Middle frontal gyrus (tissue), 1 donor: ENCODE measurements around the gene PKP4.
A peak's percentile ranks its signal among the peaks of the same experiment; 100 is the strongest.
"Not testable (repeated sequence)": the region's sequence is repeated elsewhere in the genome, so short reads cannot be mapped to it uniquely, and the experiment has no call there.

ENCODE experiments used
- DNase-seq: peaks from one replicate; pipeline ENCODE4 v3.0.0-alpha.2; 2015; ENCODE audit warnings: low spot score; ENCODE audit errors: extremely low spot score

The PKP4 gene

GRCh38 chr2:158676295-158676694 lies 219.5 kb downstream of the PKP4 start:
- DNase-seq, result no peak

DNA sequence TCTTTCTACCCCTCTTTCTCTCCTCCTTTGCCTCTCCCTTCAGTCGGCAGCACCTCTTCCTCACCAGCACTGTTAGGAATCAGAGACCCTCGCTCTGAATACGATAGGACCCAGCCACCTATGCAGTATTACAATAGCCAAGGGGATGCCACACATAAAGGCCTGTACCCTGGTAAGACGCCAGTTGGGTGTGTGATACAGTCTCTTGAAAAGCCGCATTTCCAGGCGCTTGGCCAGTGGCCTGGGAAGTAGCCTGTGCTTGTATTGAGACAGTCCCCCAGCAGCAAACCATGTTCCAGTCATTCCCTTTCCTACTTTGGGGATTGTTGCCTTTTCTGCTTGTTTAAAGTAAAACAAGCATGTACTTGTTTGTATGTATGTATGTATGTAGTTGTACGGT lies 219.9 kb downstream of the PKP4 start:
- DNase-seq, result no peak

DNA sequence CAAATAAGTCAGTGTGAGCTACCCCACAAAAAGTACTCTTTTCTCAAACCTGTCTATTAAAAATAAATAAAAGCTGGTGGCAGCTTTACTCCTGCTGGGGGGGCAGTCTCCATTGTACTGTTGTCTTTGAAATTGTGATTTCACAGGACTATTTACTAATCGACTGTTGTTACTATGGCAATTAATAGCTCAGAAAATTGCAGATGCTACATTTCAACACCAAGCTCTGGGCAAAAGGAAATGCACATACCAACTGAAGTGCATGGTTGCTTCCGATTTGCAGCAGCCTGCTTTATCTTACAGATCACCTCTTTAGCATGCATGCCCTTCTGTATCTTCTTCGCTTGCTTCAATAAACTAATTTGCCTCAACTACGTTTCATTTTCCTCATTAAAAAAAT lies 220.8 kb downstream of the PKP4 start:
- DNase-seq, result no peak

DNA sequence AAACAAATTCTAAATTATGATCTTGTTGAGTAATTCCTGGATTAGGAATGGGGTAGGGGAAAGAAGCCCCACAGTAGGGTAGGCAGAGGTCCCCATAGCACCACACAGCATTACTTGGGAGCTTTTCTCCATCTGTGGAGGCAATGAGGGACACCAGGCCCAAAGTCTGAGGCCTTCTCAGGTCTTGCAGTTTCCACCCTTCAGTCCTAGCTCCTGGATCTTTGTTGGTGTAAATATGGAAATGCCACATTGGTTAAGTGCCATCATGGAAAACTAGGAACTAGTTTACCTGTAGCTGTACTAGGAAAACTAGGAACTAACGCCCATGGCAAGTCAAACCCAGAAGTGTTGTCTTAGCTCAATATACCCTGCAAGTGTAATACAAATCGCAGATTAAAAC lies 225.1 kb downstream of the PKP4 start:
- no peak for DNase-seq

GRCh38 chr2:158685646-158686045 lies 228.9 kb downstream of the PKP4 start:
- no peak for DNase-seq

- peak; percentile 50 for DNase-seq
Observed at GRCh38 chr2:158686210-158686691, 229.5 kb downstream of the PKP4 start.

DNA sequence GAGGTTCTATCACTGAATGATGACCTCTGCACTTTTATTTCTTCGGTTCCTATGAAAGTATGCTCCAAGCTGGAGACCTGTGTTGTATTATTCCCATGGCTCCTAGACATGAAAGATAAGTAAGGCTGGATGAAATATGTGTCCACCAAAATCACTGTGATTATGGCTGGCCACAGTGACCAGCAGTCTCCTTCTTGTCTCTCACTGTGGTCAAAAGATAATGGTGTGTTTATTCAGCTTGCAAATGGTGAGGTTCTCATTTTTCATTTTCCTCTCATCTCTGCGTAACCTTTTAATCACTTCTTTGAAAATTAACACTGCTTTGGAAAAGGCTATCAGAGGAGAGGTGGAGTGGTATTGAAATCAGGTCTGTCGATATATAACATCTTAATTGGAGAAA lies 230.6 kb downstream of the PKP4 start:
- no peak for DNase-seq

DNA sequence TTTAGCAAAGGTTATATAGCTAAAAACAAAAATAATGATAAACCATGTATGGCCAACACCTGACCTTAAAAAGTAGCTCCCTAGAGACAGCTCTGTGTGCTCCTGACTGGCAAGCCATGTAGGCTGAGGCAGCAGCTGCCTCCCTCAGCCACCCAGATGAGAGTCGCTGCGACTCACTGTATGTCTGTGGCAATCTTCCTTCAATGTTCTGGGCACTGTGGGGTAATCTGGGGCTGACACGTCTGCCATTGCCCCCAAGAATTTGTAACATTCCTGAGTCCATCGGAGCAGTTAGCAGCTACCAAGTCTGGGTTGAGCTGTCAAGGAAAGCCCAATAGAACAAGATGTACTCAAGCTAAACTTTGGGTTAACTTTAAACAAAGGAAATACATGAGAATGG lies 232.0 kb downstream of the PKP4 start:
- DNase-seq, result no peak

GRCh38 chr2:158689391-158689790 lies 232.6 kb downstream of the PKP4 start:
- no peak for DNase-seq

DNA sequence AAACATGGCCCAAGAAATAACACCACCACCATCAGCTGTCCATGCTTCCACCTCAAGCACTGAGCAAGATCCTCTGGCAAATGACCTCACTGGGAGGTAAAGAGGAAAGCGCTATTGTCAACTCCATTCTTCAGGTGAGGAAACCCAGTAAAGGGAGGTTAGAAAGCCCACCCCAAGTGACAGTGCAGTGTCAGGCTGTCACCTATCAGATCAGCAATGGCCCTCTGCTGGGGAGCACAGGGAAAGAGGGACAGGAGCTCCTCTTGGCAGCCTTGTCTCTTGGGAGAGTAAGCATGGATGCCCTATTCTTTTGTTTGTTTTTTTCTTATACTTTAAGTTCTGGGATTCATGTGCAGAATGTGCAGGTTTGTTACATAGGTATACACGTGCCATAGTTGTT lies 234.1 kb downstream of the PKP4 start:
- DNase-seq, result no peak

DNA sequence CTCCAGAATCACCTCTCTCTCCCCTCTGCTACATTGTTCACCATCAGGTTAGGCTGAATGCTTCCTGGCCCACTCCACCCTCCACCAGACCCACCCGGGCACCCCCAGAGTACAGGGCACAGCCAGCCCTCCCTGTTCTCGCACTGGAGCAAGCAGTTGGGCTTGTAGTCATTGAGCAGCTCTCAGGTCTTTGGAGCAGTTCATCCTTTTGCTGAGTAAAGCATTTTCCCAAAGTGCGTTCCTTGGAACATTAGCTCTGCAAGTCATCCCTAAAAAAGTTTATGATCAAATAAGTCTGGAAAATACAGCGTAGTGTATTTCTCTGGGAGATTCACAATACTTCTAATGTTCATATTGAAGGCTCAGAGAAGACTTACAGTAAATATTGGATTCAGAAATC lies 234.9 kb downstream of the PKP4 start:
- DNase-seq, result no peak

DNA sequence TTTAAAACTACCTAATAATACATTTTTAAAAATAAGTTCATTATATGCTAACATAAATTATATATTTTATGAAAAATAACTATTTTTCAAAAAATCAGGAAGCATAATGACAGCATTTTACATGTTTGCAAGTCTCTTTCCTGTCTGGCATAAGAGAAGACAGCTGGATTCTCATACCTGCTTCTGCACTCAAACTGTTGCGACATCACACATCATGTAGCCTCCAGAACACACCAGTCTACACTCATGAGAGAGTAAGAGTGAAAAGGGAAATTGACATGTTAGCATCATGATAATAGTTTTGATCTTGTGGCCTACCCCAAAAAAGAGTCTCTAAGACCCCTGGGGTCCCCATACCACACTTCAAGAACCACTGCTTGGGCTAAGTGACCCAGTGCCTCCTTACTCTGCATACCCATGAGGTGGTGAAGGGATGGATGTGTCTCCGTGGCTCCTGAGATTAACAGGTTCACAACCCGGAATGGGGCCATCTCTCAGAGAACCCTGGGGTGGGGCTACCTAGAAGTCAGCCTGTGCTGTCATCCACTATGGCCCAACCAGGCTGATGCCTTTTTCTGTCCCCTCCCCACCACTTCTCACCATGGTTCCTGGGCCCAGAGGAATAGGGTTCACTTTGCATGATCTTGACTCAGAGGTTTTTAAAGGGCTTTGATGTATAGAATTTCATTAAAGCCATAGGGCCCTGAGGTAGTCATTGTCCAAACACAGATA lies 235.8 kb downstream of the PKP4 start:
- DNase-seq, result no peak

DNA sequence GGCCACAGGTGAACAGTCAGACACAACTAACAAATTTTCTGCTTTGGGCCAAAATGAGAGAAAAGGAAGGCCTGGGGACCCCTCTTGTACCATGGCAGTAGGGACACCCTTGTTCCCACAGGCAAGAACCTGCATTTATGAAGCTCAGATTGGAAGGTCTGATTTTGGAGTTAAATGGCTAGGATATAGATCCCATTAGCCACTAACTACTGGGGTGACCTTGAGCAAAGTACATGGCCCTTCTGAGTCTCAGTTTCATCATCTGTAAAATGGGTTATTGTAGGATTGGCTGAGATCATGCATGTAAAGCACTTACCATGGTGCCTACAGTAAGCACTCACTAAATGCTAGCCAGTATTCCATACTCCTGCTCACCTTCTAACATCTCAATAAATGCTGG lies 236.7 kb downstream of the PKP4 start:
- DNase-seq, result no peak

DNA sequence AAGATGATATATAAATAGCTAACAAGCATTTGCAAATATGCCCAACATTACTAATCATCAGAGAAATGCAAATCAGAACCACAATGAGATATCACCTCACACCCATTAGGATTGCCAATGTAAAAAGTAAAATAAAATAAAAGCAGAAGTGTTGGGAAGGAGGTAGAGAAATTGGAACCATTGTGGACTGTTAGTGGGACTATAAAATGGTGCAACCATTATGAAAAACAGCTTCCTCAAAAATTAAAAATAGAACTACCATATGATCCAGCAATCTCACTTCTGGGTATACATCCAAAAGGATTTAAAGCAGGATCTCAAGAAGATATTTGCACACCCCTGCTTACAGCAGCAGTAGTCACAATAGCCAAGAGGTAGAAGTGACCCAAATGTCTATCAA lies 238.6 kb downstream of the PKP4 start:
- no peak for DNase-seq

DNA sequence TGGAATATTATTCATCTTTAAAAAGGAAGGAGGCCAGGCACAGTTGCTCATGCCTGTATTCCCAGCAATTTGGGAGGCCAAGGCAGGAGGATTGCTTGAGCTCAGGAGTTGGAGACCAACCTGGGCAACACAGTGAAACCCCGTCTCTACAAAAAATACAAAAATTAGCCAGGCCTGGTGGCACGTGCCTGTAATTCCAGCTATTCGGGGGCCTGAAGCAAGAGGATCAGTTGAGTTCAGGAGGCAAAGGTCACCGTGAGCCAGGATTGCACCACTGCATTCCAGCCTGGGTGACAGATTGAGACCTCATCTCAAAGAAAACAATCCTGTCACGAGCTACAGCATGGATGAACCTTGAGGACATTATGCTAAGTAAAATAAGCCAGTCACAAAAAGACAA lies 239.0 kb downstream of the PKP4 start:
- not testable (repeated sequence) for DNase-seq

DNA sequence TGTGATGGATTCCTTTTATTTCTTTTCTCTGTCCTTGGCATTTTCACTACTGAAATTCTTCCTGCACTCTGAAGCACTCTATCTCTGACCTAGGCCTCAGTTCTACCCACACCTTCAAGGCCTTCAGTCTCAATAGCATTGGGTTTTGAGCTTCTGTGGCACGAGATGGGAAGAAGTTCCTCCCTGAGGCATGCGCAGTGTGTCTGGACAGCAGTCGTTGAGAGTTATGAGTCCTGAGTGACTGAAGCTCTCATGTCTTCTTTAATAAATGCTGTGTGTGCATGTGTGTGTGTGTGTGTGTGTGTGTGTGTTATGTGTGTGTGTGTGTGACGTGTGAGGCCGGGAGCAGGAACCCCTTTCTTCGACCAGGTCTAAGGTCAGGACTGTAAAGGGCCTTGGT lies 242.6 kb downstream of the PKP4 start:
- DNase-seq, result no peak

GRCh38 chr2:158701101-158701500 lies 244.3 kb downstream of the PKP4 start:
- DNase-seq, result no peak

DNA sequence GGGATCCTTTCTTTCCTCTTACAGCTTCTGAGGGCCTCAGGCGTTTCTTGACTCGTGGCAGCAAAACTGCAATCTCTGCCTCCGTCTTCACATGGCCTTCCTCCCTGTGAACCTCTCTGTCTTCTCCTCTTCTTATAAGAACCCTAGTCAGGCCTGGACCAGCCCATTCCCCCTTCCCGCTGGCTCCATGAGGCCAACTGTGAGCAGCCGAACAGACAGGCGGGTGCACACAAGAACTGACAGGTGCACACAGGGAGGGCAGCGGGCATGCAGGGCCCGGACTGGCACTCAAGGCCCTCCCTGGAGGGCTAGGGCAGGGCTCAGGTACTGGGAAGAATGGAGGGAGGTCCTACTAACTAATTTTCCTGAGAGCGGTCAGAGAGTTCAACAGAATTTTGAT lies 246.0 kb downstream of the PKP4 start:
- DNase-seq, result no peak

DNA sequence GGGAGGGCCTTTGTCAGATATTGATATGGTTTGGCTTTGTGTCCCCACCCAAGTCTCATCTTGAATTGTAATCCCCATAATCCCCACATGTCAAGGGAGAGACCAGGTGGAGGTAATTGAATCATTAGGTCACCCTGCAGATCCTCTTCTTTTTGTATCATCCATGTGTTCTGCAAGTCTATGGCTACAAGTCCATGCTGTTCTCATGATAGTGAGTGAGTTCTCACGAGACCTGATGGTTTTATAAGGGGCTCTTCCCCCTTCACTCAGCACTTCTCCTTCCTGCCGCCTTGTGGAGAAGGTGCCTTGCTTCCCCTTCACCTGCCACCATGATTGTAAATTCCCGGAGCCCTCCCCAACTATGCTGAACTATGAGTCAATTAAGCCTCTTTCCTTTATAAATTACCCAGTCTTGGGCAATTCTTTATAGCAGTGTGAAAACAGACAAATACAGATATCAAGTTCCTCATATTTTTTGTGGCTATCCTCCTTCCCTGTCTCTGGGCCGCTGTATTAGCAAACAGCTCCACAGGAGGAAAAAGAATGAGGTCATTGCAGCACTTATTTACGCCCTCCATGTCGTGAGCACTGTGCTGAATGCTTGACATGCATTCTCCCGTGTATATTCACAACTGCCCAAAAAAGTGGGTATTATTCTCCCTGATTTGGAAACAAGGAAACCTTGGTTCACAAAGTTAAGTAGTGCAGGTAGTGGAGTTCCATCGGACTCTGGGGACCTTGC lies 248.1 kb downstream of the PKP4 start:
- DNase-seq, result not testable (repeated sequence)

- no peak for DNase-seq
Observed at GRCh38 chr2:158712791-158713522, 256.2 kb downstream of the PKP4 start.

DNA sequence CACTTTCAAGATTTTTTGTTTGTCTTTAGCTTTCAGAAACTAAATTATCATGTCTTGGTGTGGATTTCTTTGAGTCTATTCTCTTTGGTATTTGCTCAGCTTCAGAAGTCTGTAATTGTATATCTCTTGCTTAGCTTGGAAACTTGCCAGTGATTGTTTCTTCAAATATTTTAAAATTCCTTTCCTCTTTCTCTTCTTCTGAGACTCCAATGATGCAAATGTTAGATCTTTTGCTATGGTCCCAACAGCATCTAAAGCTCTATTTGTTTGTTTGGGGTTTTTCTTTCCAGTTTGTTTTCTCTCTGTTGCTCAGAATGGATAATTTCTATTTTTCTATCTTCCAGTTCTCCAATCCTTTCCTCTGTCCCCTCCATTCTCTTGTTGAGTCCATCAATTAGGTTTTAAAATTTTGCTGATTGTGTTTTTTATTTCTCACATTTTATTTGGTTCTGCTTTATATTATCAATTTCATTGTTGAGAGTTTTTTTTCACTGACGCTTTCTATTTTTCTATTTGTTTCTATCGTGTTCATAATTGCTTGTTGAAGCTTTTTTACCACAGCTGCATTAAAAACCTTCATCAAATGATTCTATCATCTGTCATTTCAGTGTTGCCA lies 256.9 kb downstream of the PKP4 start:
- DNase-seq, result no peak

DNA sequence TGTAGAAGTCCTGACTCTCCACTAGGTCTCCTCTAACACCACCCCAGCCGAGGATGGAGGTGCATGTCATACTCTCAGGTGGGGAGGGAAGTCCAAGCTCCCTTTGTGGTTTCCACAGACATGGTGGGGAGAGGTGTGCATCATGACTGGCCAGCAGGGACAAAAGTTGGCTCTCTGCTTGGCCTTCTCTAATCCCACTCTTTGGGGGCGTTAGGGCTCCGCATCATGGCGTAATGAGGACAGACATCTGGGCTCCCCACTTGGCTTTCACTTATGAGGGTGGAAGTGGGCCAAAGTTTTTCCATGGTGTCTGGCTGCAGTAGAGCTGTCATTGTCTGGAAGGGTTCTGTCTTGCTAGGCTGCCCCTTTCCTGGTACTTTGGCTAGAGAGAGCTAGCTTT lies 257.7 kb downstream of the PKP4 start:
- DNase-seq, result no peak
